HG03039 (cell line): ENCODE data around the gene CFAP100.

ENCODE experiments used
- ATAC-seq: cut with Tn5 transposase; IDR thresholded peaks from one replicate; pipeline ENCODE4 v1.9.1; 2021; ENCODE audit warnings: mild to moderate bottlenecking, moderate library complexity; ENCODE audit not compliant: unreplicated experiment

The CFAP100 gene

GRCh38 chr3:126456766-126457388 is 62.2 kb downstream of the CFAP100 start:
- ATAC-seq, result no peak

DNA sequence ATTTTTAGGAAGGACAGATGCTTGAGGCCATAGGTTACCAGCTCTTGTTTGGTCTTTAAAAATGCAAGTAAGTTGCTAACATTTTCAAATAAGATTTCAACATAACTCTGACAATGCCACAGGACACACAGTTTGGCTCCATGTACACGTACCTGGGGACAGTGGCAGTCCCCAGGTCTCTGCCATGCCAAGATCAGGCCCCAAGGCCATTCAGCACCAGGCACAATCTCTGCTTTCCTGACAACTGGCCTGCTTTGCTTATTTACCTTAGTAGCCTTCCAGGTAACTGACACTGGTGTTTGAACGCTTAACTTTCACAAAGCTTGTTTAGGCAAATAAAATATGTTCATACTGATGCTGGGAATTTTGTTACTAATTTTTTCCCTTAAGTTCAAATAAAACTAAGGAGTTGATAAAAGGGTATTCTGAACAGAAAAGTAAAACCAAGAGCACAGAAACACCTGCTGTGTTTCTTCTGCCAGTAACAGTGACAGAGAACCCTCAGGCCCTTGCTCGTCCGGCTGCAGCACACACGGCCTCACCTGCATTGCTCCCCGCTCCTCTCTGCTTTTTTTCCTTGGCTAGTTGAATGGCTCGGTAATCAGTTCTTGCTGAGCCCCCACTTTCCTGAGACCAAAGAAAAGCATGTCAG is 64.5 kb downstream of the CFAP100 start:
- no peak for ATAC-seq

DNA sequence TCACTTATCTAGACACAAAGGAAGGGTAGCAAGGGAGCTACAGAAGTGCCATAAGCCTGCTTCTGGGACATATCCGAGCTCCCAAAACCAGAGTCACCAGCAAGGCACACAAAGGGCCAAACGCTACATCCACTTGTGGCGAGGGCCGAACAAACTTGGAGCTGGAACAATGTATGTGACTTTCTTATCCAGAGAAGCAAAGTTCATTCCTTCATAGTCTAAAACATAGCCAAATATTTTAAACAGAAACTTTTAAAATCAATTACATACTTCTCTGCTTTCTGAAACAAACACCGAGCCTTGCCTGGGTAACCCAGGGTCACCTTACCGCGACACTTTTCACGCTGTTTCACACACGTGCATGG is 65.0 kb downstream of the CFAP100 start:
- ATAC-seq, result no peak

DNA sequence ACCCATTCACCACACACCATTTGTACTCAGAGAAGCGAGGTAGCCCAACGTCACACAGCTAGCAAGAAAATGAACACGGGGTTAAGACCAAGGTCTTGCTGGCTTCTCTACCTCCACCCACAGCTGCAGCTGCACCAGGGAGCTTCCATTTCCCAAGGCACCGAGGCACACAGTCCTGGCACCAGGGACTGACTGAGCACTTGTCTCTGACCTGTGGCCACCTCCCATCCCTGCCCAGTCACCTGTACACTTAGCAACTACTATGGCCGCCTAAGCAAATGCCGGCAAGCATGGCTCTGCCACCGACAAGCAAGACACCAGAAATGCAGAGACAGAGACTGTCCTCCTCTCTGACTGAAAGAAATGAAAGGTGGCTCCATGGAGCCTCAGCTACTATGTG is 65.7 kb downstream of the CFAP100 start:
- no peak for ATAC-seq

DNA sequence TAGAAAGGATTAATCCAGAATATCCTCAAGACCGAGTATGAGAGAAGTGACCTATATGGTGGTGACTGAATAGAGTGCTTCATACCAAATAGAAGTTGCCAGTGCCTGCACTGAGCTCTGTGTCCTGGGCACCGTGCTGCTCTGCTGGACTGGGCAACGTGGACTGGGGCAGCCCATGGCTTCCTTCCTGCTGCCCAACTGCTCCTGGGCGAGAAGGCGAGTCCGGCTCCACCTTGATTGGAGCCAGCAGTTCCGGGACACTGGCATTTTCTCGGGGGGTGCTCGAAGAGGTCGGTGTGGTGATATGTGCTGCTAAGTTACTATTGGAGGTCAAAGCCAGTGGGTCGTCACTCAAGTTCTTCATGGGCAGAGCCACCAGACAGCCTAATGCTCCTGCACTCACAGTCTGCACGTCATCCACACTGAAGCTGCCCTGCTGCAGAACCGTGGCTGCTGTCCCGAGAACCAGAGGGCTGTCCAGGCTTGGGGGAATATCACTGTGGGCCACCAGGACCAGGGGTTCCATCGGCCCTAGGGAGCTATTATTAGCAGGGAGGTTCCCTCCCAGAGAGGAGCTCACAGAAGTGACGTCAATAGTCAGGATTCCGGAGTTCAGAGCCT is 66.9 kb downstream of the CFAP100 start:
- no peak for ATAC-seq

DNA sequence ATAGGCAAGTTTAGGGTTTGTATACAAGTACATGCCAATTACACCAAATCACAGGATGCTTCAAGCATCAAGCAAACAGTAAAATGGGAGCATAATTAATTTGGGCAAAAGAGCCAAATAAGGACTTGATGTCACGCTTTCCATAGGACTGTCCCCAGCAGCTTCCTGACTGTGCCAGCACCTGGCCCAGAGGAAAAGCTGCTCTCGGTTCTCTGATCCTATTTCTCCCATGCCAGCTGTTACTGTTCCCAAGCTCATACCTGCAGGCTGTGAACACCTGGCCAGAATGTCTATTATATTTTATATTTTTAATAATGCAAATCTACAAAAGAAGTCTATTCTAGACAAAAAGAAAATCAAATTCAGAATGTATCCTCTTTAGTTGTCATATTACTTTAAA is 68.8 kb downstream of the CFAP100 start:
- ATAC-seq, result no peak

DNA sequence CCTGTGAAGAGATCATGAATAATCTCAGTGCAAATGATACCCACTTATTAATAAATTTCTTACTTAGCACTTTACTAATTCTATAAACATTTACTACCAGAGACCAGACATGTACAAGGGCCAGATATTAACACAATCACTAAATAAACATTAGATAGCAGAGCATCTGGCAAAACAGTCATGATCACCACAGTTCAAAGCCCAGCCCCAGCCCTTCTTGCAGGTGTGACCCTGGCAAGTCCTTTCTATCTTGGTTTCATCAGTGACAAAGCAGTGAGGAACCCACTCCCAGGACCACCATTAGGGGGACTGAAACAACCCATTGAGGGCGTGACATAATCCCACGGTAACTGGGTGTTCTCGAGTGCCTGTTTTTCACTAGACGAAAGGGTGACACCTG is 69.4 kb downstream of the CFAP100 start:
- no peak for ATAC-seq

GRCh38 chr3:126464494-126464893 is 69.8 kb downstream of the CFAP100 start:
- ATAC-seq, result no peak

GRCh38 chr3:126464997-126465396 is 70.3 kb downstream of the CFAP100 start:
- ATAC-seq, result no peak

DNA sequence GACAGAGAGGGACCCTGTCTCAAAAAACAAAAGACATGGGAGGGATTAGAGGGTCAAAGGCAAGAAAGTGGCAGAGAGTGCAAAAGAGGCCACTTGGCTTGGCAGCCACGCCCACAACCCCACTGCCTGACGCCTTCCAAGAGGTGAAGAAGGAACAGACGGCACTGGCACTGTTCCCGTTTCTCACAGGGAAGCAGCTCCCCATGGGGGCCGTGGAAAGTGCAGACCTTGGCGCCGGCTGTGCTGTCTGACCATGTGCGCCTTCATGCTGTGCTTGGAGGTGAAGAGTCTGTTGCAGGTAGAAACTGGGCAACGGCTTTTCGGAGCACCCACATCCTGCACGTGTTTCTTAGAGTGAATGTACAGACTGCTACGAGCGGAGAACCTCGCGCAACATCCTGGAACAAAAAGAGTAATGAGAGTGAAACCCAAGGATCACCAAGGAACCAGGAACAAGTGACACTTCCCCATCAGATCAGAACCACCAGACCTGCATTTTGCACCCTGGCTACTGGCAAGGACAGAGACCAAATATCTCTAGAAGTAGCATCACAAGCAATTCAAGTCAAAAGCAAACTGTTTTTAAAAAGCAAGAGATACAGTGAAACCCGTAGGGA is 71.3 kb downstream of the CFAP100 start:
- no peak for ATAC-seq

- ATAC-seq, result no peak
These were observed 72.3 kb downstream of the CFAP100 start for GRCh38 chr3:126466886-126467610.

DNA sequence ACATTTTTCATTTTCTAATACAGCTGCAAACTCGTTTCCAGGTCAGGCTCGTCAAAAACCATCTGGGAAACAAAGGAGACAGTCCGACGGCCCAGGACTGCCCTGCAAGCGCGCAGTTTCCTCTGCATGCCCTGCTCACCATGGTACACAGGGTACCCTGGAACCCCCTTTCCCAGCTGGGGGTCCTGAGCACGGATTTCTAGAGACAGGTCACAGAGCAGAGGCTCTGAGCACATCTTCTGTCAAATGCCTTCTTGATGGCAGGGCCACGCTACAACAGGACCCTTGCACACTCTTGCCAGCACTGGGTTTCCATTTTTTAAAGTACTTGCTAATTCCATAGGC is 72.9 kb downstream of the CFAP100 start:
- ATAC-seq, result no peak

DNA sequence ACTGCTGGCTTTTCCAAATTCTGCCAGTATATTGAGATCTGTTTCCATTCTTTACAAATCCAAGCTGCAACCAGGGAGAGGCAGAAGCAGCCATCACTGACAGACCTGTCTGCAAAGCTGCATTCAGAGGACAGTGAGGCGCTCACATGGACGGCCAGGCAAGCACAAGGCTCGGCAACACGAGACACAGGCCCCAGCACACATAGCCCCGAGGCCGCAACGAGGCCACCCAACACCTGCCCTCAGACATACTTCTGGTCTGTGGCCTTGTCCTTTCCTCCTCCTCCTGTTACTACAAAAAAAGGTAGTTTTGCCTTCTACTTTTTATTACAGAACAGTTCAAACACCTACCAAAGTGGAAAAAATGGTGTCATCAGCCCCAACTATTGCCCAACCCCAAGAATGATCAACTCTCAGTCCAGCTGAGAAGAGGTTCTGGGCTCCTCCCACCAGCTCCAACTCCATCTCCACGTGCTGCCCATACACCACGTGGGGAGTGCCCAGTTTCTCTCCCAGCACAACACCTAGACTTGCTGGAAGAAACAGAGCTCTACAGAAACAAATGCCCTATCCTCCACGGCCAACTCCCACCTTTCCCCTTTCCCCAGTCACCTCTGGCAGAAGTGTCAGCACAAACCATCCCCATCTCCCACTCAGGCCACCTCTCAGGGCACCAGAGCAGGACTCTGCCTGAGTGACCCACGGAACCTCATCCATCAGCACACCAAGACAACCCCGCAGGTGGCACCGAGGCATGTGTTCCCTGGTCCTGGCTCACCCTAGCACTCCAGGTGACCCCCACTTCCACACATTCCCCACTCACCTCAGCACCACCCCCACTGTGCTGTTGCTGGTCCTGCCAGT is 73.6 kb downstream of the CFAP100 start:
- no peak for ATAC-seq

DNA sequence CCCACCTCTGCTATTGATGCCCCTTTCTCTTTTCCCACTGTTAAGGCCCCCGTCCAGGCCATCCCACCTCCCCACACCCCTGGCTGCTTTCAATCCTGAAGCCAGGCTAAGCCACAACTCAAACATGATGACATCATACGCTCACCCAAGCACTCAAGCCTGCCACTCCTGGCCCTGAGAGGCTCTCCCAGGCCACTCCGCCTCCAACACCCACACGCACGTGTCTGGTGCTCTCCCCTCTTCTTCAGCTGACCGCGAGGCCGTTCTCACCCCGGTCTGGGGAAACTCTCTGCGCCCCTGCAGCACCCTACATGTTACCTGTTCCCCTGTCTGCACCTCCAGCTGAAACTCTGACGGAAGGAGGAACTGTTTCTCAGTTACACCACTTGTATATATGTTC is 74.8 kb downstream of the CFAP100 start:
- no peak for ATAC-seq

DNA sequence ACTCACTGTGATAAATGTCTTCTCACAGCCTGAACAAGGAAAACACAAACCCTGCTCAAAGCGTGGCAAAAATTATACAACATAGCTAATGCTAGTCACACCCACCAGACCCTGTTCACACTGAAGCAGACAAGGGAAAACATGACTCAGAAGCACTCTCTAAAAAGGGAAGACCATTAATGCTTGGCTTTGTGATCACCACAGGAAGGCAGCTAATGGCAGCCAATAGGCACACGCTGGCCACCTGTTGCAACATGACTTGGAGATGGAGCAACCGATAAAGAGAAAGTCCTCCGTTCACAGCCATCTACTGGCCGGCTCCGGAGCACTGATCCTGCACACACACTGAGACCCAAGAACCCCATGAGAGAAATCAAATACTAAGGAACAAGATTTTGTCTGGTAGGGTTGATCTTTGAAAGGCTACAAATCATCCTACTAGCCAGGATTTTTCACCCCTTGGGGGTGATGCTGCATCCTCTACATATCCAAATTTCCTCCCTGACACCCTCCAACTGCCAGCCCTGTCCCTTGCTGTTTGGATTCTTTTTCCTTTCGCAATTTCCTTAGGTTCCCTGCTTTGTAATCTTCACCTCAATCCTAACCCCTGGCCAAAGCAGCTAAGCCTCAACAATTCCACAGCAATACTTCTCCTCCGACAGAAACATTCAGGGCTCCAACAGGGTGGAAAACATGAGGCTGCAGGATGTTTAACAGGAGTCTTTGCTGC is 77.7 kb downstream of the CFAP100 start:
- ATAC-seq, result no peak

DNA sequence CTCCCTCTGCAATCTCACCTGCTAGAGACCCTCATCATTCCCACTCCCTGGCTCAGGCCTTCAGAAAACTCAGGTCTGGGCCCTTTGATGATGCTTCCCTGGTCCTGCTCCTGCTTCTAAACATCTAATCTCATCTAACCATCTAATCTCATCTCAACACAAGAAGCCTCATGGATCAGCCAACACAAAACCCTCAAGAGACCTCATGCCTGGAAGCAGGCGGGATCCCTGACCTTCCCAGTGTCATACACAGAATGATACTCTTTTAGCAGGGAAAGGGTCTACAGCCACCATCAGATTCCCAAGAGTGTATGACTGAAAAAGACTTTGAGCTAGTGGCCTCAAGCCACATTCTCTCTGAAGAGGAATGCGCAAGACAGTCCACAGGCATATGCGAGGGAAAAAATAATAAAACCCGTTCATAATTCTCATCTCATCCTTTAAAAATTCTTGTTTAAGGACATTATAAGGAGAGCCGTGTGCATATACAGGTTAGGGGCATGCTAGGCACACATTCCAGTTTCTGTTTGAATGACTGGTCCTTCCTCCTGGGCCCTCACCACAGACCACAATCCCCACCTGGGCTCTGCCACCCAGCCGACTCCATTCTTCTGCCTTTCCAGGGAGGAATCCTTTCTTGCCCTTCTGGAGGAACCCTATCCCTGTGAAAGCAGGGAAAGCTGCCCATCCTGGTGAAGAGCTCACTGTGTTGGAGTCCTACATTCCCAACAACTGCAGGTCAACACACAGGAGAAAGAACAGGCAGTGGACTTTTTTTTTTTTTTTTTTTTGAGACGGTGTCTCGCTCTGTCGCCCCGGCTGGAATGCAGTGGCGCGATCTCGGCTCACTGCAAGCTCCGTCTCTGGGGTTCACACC is 78.8 kb downstream of the CFAP100 start:
- no peak for ATAC-seq

DNA sequence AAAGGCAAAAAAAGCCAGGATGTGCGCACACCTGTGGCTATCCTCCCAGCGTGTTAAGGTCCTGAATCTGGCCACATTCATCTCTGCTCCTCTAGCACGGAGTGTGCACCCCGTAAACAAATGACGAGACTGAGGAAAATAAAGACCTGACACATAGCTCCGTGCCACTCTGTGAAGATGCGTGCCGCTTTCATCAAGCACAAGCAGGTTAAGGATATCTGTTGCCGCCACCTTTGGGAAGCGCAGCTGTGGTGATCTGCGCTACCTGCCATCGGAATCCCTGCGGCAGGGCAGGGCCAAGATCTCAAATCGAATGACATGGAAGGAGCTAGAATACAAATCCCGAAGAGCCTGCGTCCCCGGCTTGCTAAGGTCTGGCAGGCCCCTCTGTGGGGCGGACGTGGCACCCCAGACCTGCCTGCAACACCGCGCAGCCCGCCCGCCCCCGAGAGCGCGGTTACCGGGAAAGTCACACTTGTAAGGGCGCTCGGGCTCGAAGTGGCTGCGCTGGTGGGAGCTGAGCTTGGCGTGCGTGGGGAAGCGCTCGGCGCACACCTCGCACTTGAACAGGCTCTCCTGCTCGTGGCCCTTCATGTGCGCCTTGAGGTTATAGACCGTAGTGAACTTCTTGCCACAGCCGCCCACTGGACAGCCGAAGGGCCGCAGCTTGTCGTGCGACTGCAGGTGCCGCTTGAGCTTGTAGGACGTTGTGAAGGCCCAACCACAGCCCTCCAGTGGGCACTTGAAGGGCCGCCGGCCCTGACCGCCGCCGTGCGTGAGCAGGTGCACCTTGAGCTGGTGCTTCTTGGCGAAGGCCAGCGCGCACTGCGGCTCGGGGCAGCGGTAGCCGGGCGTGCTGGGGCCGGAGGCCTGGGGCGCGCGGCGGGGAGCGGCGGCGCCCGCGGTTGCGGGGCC is 80.0 kb downstream of the CFAP100 start:
- peak; percentile 17 for ATAC-seq
